CD14-positive monocyte (primary cell): ENCODE results near the gene LGALSL. TPM values are rescaled to one million over a fixed set of nuclear protein-coding genes. Genes with fewer than 3 reads are reported as not detected.

Source experiments
- DNase-seq, 3 donors: peaks; one replicate each; pipeline ENCODE4 v3.0.0-alpha.2; 2011 to 2022
- H2AFZ ChIP-seq: 2 replicates; pipeline ENCODE4 v1.6.0; 2012; ENCODE audit warnings: mild to moderate bottlenecking, low read depth, low read length, inconsistent platforms; ENCODE audit not compliant: insufficient read depth, poor library complexity, severe bottlenecking
- H3K27ac ChIP-seq, 2 donors: 1 replicate in 1 of 2; 2 replicates in 1 of 2; pipeline ENCODE4 v1.5.1; 2012 to 2013; ENCODE audit warnings: low read length in 2 of 2, control low read depth in 1 of 2, inconsistent platforms in 1 of 2, low read depth in 1 of 2, mild to moderate bottlenecking in 1 of 2
- H3K27me3 ChIP-seq, 2 donors: one replicate each; pipeline versions ENCODE4 v1.6.0 to v1.6.1; 2011 to 2013; ENCODE audit warnings: low read length in 2 of 2; ENCODE audit not compliant: control insufficient read depth in 2 of 2, insufficient read depth in 2 of 2
- H3K36me3 ChIP-seq, 2 donors: replicated peaks in 1 of 2; 1 replicate in 1 of 2; 2 replicates in 1 of 2; pipeline versions ENCODE4 v1.5.1 to v1.6.1; 2012 to 2013; ENCODE audit warnings: low read length in 2 of 2, control low read depth in 1 of 2, inconsistent platforms in 1 of 2, mild to moderate bottlenecking in 1 of 2; ENCODE audit not compliant: insufficient read depth in 2 of 2, control insufficient read depth in 1 of 2
- H3K4me1 ChIP-seq, 2 donors: 1 replicate in 1 of 2; 2 replicates in 1 of 2; pipeline versions ENCODE4 v1.5.1 to v1.6.1; 2012 to 2013; ENCODE audit warnings: low read length in 2 of 2, control low read depth in 1 of 2, inconsistent platforms in 1 of 2, mild to moderate bottlenecking in 1 of 2, moderate library complexity in 1 of 2; ENCODE audit not compliant: insufficient read depth in 2 of 2, control insufficient read depth in 1 of 2
- H3K4me2 ChIP-seq: replicated peaks from 2 replicates; pipeline ENCODE3; 2012; ENCODE audit warnings: low read length, moderate library complexity, mild to moderate bottlenecking; ENCODE audit not compliant: poor library complexity, severe bottlenecking; ENCODE audit errors: extremely low read depth
- H3K4me3 ChIP-seq, 3 experiments: fragments of 200-600 bp in 1 of 3; sonication (generic) in 1 of 3; replicated peaks in 1 of 3; 1 replicate in 2 of 3; 2 replicates in 1 of 3; pipeline ENCODE4 v1.5.1; 2011 to 2013; ENCODE audit warnings: low read length in 3 of 3, mild to moderate bottlenecking in 3 of 3, control low read depth in 2 of 3, low read depth in 2 of 3, inconsistent platforms in 1 of 3, moderate library complexity in 1 of 3
- H3K79me2 ChIP-seq: 2 replicates; pipeline ENCODE4 v1.6.0; 2012; ENCODE audit warnings: mild to moderate bottlenecking, control low read depth, inconsistent platforms, low read length, moderate library complexity; ENCODE audit not compliant: insufficient read depth
- H3K9ac ChIP-seq: 2 replicates; pipeline ENCODE4 v1.6.0; 2017; ENCODE audit warnings: low read length, mild to moderate bottlenecking; ENCODE audit not compliant: insufficient read depth, poor library complexity, severe bottlenecking
- H3K9me3 ChIP-seq, 2 donors: replicated peaks in 1 of 2; 1 replicate in 1 of 2; 2 replicates in 1 of 2; pipeline versions ENCODE4 v1.5.1 to v1.6.1; 2012 to 2013; ENCODE audit warnings: low read length in 2 of 2, control low read depth in 1 of 2; ENCODE audit not compliant: control insufficient read depth in 1 of 2, insufficient read depth in 1 of 2
- H4K20me1 ChIP-seq: 2 replicates; pipeline ENCODE4 v1.6.0; 2012; ENCODE audit warnings: mild to moderate bottlenecking, low read length, control low read depth, moderate library complexity; ENCODE audit not compliant: insufficient read depth
- H3K27ac Mint-ChIP-seq, 7 donors: one replicate each; pipeline ENCODE4 v1.8.0; 2020; ENCODE audit warnings: mild to moderate bottlenecking in 7 of 7, mixed read lengths in 7 of 7, moderate library complexity in 6 of 7, inconsistent platforms in 2 of 7
- H3K27me3 Mint-ChIP-seq, 3 donors: one replicate each; pipeline ENCODE4 v1.8.0; 2021 to 2022; ENCODE audit warnings: low read depth in 3 of 3, mild to moderate bottlenecking in 3 of 3, mixed read lengths in 3 of 3, moderate library complexity in 3 of 3, inconsistent platforms in 1 of 3
- H3K36me3 Mint-ChIP-seq, 2 donors: one replicate each; pipeline ENCODE4 v1.8.0; 2020; ENCODE audit warnings: mixed read lengths in 2 of 2, inconsistent platforms in 1 of 2, mild to moderate bottlenecking in 1 of 2
- H3K4me1 Mint-ChIP-seq: one replicate; pipeline ENCODE4 v1.8.0; 2020; ENCODE audit warnings: mild to moderate bottlenecking, mixed read lengths
- H3K4me3 Mint-ChIP-seq, 2 donors: one replicate each; pipeline ENCODE4 v1.8.0; 2020; ENCODE audit warnings: mild to moderate bottlenecking in 2 of 2, mixed read lengths in 2 of 2, moderate library complexity in 1 of 2
- H3K9me3 Mint-ChIP-seq, 7 donors: one replicate each; pipeline ENCODE4 v1.8.0; 2020 to 2022; ENCODE audit warnings: mixed read lengths in 7 of 7, mild to moderate bottlenecking in 6 of 7, moderate library complexity in 6 of 7, inconsistent platforms in 2 of 7
- CTCF ChIP-seq: fragments of 200-600 bp; IDR thresholded peaks from one replicate; pipeline ENCODE4 v1.8.0; 2022; ENCODE audit warnings: antibody characterized with exemption, mild to moderate bottlenecking
- WGBS: methylation state at CpG from one replicate; pipeline ENCODE4 v1.1.5; 2013; ENCODE audit warnings: missing lambda C conversion rate; ENCODE audit not compliant: insufficient coverage; 5-methylcytosine and 5-hydroxymethylcytosine counted together
- intact Hi-C, 2 donors: fragments of 100-400 bp; cut with micrococcal nuclease; formaldehyde crosslinking; loops; one replicate each; pipeline versions ENCODE4 v1.15.0 to v1.15.1; 2023
- polyA plus RNA-seq, 3 donors: library from polyadenylated mRNA; depleted of rRNA in 1 of 3; unstranded in 2 of 3; stranded (reverse) in 1 of 3; fragments of 300-500 nt in 2 of 3; fragments of >200 nt in 1 of 3; fragmentation: Illumina TruSeq in 2 of 3; gene quantifications; 1 replicate in 2 of 3; 2 replicates in 1 of 3; pipeline ENCODE4 v1.2.3, GENCODE V29; 2012 to 2021

Gene LGALSL
- polyA plus RNA-seq, 3 donors: 0.04 to 0.30 (median 0.22) TPM

- Histone ChIP-seq H3K36me3 (no peaks in the 10 kb centered on the region), H3K4me2 (no peak overlapping the region), H3K4me1 (peaks cover 0 to 3% of the 10 kb centered on the region in 2 donors), H4K20me1 (no peaks in the 10 kb centered on the region), H2AFZ (no peak overlapping the region), H3K9me3 (no peaks in the 10 kb centered on the region), H3K79me2 (no peaks in the 10 kb centered on the region), H3K27me3 (no peaks in the 10 kb centered on the region), H3K9ac (no peak overlapping the region), H3K27ac (no peak overlapping the region), H3K4me3 (no peak overlapping the region)
- TF ChIP-seq CTCF: no peak
- peaks cover 13% of the 10 kb centered on the region for H3K4me1 Mint-ChIP-seq
- H3K36me3 Mint-ChIP-seq: no peaks in the 10 kb centered on the region
- no peak overlapping the region for H3K27ac Mint-ChIP-seq
- H3K4me3 Mint-ChIP-seq: no peak overlapping the region
- DNase-seq: no peak
- peaks cover 0 to 3% (median 0%) of the 10 kb centered on the region in 3 donors for H3K27me3 Mint-ChIP-seq
- intact Hi-C loops: no loop called here
- H3K9me3 Mint-ChIP-seq: peaks cover 0 to 6% (median 2%) of the 10 kb centered on the region in 7 donors
Observed at GRCh38 chr2:64420677-64421076, 33.3 kb upstream of the LGALSL start.

- no peaks in the 10 kb centered on the region for H3K9me3 ChIP-seq
- no peak for TF ChIP-seq CTCF
- no peaks in the 10 kb centered on the region for H3K79me2 ChIP-seq
- H4K20me1 ChIP-seq: no peaks in the 10 kb centered on the region
- no peak for DNase-seq
- Mint-ChIP-seq H3K4me3 (no peak overlapping the region), H3K4me1 (peaks cover 10% of the 10 kb centered on the region), H3K36me3 (no peaks in the 10 kb centered on the region), H3K27ac (no peak overlapping the region), H3K9me3 (peaks cover 0 to 6% (median 2%) of the 10 kb centered on the region in 7 donors), H3K27me3 (peaks cover 0 to 3% (median 0%) of the 10 kb centered on the region in 3 donors)
- intact Hi-C loops: no loop called here
- H3K36me3 ChIP-seq: no peaks in the 10 kb centered on the region
- no peak overlapping the region for H3K27ac ChIP-seq
- no peak overlapping the region for H2AFZ ChIP-seq
- no peak overlapping the region for H3K4me2 ChIP-seq
- H3K9ac ChIP-seq: no peak overlapping the region
- WGBS: 100% methylated on average over 5 of the region's 5 CpGs
- H3K27me3 ChIP-seq: no peaks in the 10 kb centered on the region
- peaks cover 0 to 3% of the 10 kb centered on the region in 2 donors for H3K4me1 ChIP-seq
- H3K4me3 ChIP-seq: no peak overlapping the region
Observed at GRCh38 chr2:64421201-64421600, 32.8 kb upstream of the LGALSL start.
